ENCODE measurements around the gene JADE2.

DNA sequence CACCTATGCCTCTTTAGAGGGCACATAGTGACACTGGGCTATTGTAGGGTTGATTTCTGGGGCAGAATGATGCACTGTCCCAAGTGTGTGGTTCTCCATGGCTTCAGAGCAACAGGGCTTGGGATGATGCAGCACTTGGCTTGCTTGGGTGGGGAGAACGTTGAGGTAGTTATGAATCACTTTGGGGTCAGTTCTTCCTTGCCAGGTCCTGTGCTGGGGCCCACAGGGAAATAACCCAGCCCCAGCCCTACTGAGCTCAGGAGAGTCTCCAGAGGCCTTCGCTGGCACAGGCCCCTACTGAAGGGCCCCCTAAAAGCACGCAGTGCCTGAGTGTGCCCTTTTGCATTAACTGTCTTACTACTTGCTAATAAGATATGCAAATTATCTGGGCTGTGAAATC lies 24.2 kb downstream of the JADE2 start:
- TF ChIP-seq CTCF (IDR thresholded peaks at IDR 0.05; ENCODE audit: poor library complexity) (no peak), EZH2 (IDR thresholded peaks at IDR 0.05; ENCODE audit: borderline replicate concordance) (no peak), EZH2phosphoT487 (IDR thresholded peaks at IDR 0.05; ENCODE audit: low read depth, severe bottlenecking, unreplicated experiment) (no peak)
